Brain microvascular endothelial cell (primary cell): ENCODE results near the gene SLC15A2.

Experiments
- DNase-seq: peaks from one replicate; pipeline ENCODE4 v3.0.0-alpha.2; 2020
- H3K27ac ChIP-seq: fragments of 250-450 bp; sonication (Bioruptor Pico); 2 replicates; pipeline ENCODE4 v1.5.1; 2020; ENCODE audit warnings: mild to moderate bottlenecking, moderate library complexity
- H3K27me3 ChIP-seq: fragments of 250-450 bp; sonication (Bioruptor Pico); replicated peaks from 2 replicates; pipeline ENCODE4 v1.5.1; 2020; ENCODE audit warnings: mild to moderate bottlenecking
- H3K36me3 ChIP-seq: fragments of 250-450 bp; sonication (Bioruptor Pico); replicated peaks from 2 replicates; pipeline ENCODE4 v1.5.1; 2020; ENCODE audit warnings: mild to moderate bottlenecking
- H3K4me3 ChIP-seq: 2 replicates; pipeline ENCODE4 v1.5.1; 2011; ENCODE audit warnings: low read depth, mild to moderate bottlenecking, control low read depth, low read length, moderate library complexity
- CTCF ChIP-seq: IDR thresholded peaks from 2 replicates; pipeline ENCODE4 v1.5.1; 2011; ENCODE audit warnings: low read depth, mild to moderate bottlenecking, moderate library complexity, low read length, control low read depth, inconsistent platforms; ENCODE audit errors: missing control alignments
- in situ Hi-C: cut with HindIII; loops from 2 replicates; pipeline ENCODE4 v1.10.0; 2017; ENCODE audit warnings: low sequenced_read_pairs, low pct_ligation_motif_present

The SLC15A2 gene

GRCh38 chr3:121992601-121993560 is 98.7 kb downstream of the SLC15A2 start:
- TF ChIP-seq CTCF, result no peak
- H3K27ac ChIP-seq, result no peak overlapping the region
- H3K36me3 ChIP-seq, result no peaks in the 10 kb centered on the region
- in situ Hi-C loops, result no loop called here
- no peak for DNase-seq
- no peak overlapping the region for H3K4me3 ChIP-seq
- H3K27me3 ChIP-seq, result no peaks in the 10 kb centered on the region
